GM19467 (cell line): ENCODE measurements around the gene ERI3.

Source experiments
- ATAC-seq: cut with Tn5 transposase; IDR thresholded peaks from one replicate; pipeline ENCODE4 v1.9.1; 2021; ENCODE audit warnings: mild to moderate bottlenecking, moderate library complexity; ENCODE audit not compliant: unreplicated experiment

ERI3 gene

DNA sequence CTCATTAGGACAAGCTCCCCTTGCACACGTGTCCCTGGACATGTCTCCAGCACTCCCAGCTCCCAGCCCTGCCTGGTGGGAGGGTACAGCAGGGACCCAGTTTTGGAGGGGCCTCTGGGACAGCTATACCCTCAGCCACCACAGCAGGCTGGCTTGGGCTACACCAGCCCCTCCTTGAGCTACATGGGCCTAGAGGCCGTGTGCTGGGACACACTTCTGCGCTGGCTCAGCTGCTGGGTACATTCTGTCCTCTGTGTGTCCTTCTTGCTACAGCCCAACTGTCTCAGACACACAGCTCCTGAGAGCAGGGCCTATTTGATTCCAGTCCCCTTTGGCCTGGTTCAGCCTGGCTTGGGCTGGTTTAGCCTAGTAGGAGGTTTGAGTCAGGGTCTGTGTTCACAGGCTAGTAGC, 115.1 kb downstream of the ERI3 start:
- no peak for ATAC-seq

DNA sequence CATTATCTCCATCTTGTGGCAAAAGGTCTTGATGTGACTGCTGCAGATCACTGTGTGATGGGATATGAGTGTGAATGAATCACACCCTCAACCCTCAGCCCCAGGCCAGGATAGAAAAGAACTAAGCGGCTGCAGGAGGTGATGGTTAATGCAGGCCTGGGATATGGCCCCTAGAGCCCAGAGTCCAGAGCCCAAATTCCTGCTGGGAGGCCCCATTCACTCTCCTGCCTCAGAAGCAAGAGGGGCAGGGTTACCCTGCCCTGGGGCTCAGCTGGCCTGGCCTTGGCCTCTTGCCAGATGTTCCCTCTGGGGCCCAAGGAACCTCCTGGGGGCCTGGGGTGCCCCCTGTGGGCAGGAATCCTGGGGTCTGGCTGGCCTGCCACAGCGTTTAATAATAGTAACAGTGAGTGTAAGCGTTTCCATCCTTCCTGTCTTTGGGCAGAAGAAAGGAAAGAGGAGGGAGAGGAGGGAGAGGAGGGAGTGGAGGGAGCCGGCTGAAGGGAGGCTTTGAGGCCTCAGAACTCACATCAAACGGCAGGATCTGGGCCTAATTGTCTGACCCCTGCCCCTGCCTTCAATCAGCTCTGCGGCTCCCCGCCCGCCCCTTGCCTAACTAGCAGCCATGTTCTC, 115.6 kb downstream of the ERI3 start:
- ATAC-seq: no peak

DNA sequence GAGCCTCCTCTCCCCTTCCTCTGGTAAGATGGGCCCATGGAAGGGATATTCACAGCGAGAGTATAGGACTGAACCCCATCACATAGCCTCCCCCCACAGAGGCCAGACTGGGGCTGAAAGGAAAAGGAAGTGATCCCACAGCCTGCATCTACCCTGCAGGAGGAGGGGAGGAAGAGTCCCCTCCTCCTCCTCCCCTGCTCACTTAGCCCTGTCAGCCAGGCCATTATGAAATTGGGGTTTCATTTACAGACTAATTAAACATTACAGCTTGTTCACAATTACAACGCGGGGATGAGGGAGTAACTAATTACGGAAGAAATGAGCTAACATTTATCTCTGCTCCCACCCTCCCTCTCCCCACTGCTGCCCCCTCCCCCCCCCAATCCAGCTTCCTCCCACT, 116.4 kb downstream of the ERI3 start:
- ATAC-seq: no peak

DNA sequence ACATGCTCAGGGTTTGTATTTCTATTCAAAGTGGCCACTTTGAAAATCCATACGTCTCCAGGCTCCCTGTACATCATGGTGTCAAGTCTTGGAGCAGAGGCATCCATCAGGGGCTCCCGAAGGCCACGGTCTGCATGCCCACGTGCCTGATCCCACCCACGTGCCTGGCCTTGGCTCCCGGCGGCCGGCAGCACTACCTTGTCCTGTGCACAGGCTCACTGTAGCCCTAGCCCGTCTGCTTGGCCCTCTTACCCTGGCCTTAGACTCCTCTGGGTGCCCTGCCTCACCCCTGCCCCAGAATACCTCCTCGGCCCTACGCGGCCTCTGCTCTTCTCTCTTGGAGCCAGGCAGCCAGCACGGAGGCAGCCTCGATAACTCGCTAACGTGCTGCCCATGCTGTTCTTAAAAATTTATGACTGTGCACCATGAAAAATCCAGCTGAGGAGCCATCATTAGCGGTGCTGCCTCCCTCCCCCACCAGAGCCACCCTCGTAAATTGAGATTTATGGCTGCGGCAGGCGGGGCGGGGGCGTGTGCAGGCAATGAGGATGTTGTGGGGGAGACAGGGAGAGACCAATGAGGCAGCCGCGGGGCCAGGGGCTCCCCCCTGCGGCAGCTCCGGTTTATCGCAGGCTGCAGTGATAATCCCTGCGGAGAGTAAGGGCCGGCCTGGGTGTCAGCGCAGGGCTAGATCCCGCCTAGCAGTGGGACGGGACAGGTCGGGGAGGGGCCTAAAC, 117.2 kb downstream of the ERI3 start:
- no peak for ATAC-seq

DNA sequence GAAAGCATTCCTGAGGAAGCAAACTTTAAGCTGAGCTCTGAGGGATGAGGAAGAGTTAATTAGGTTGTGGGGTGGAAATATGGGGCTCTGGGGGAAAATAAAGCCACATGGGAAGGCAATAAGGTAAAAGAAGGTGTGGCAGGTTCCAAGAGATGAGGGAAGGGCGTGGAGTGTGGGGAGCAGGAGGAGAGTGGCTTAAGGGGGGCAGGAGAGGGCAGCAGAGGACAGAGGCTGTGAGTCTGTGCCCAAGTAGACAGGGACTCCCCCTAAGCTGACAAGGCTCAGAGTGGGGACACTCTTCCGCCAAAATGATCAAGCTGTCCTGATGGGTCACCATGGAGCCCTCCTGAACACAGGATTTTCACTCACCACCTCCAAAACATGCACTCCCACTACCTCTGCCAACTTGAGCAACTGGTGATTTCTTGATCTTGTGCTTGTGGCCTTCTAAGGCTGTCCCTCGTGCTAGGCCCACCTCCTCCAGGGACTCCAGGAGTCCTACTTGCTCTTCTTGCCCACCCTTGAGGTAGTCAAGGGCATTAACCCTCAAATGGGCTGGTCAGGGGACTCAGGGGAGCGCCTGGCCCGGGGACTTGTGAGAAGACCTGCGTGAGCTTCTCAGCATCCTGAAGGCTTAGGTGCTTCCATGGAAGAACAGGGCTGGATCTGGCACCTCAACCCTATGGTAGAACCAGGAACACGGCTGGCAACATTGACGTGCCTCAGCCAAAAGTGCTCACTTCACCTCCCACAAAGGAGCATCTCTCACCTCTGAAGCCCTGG, 118.4 kb downstream of the ERI3 start:
- no peak for ATAC-seq

DNA sequence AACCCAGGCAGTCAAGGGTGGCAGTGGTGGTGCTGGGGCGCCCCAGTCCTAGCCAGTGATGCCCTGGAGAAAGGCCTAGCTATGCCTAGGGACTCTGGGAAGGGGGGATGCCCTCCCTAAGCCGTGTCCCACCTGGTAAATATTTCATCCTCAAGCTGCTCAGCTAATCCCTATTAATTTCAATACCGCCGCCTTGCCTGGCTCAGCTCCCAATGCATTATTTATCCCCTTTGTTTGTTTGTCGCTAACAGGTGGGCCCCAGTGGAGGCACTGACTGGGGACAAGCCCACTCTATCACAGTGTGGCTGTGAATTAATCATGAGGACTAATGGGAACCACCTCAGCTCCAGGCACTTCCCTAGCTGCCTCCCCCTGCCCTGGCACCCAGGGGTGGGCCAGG, 119.2 kb downstream of the ERI3 start:
- no peak for ATAC-seq

DNA sequence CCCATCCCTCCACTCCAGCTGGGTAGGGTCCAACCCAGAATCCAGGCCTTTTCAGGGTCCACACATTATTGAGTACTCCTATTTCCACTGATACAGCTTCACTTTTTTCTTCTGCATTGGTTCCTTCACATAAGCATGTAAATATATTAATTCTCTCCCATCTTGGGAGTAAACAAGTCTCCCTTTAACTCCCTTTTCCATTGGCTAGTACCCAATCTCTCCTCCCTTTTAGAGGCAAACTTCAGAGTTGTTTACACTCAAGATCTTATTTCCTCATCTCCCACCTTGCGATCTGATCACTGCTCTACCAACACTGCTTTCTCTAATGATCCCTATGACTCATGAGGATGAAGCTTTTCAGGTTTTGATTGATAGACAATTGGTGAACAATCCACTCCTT, 121.5 kb downstream of the ERI3 start:
- no peak for ATAC-seq

DNA sequence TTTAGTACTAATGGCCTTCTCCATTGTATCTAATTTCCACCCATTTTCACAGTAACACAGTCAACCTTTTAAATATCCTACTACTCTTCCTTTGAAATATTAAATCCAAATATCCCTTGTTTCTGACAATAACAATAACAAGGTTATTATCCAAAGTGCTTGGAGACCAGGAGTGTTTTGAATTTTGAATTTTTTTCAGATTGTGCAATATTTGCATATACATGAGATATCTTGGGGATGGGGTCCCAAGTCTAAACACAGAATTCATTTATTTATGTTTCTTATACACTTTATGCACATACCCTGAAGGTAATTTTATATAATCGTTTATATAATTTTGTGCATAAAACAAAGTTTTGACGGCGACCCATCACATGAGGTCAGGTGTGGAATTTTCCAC, 124.3 kb downstream of the ERI3 start:
- ATAC-seq: no peak

DNA sequence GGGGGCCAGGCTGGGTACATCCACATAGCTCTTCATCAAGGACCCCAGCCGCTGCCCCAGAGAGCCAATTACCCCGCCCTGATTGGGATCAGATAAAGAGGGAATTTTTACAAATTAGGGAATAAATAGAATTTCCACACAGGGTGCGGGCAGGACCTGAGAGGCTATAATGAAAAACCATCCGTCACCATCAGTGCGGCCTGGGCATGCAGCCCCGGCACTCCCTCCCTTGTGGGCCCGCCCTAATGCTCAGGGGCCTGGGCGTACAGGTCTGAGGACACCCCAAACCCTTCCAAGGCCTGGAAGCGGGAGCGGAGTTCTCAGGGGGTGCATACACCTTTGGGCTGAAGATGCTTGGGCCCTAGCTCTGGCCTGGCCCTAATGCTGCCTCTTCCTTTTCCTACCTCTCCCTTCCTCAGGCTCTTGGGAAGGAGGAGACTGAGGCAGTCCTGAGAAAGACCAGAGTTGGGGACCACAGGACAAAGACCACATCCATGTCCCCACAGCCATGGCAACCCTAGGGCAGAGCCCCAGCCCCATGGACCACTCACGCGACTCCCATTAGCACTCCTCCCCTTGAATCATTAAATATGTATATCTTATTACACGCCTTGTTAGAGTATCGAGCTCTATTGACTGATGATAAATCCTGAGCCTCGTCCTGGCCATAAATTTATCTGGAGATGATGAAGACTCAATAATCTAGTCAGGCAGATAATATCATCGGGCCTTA, 125.5 kb downstream of the ERI3 start:
- ATAC-seq: no peak

DNA sequence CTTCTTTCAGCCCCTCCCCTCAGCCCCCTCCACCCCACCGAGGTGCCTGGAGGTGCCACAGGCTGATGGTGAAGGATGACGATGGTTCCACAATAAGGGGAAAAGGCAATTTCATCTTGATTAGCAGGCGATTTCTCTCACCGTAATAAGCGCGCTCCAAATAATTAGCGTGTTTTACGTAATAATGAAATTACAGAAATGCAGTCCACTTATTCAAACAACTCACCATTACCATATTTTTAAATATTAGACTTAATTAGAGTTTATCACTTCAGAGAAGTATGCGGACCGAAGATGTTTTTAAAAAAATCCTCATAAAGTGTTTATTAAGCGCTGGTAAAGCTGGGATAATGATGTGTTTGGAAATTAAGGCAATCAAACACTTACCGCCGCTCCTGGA, 126.8 kb downstream of the ERI3 start:
- no peak for ATAC-seq

DNA sequence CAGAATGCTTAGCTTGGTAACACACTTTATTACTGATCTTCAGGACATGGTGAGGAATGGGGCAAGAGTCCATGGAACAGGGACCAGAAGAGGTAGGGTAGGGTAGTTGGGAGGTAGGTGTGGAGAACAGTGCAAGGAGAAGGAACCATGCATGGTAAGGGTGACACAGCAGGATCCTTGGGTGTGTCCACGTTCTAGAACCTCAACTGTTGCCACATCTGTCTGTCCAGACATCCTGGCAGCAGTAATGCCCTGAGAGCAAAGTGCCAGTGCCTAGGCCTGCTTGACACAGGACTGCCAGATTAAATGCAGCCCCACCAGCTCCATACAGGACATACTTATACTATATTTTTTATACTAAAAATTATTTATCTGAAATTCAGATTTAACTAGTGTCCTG, 127.8 kb downstream of the ERI3 start:
- ATAC-seq: no peak

DNA sequence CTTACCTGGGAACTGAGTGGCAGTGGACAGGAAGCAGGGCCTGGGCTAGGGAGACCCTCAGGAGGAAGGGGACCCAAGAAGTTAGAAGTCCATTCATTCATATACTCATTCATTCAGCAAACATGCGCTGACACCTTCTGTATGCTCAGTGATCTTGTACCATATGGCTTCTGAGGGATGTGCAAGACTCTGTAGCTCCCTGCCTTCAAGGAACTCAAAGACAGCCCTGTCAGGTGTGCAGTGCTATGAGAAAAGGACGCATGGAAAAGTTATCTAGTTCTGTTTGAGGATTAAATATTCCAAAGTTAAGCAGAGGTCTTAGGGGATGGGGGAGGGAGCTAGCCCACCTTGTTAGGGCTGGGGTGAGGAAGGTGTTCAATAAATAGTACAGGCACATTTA, 129.3 kb downstream of the ERI3 start:
- no peak for ATAC-seq

DNA sequence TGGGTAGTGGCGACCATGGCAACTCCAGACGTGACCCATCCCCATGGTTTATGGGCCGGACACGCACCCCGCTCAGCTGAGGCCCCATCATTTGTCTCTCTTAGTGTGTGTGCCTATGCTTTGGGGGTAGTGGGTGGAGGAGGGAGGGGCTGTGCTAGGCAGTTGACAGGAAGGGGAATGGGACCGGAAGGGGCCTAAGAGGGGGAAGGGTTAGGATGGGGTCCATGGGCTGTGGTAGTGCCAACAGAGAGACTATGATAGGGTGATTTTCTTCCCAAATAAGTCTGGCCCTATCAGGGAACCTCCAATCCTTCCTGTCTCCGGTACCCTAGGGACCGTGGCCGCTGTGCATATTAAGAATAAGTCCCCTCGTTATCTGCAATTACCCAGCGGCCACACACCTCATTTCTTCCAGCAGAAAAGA, 131.9 kb downstream of the ERI3 start:
- no peak for ATAC-seq

DNA sequence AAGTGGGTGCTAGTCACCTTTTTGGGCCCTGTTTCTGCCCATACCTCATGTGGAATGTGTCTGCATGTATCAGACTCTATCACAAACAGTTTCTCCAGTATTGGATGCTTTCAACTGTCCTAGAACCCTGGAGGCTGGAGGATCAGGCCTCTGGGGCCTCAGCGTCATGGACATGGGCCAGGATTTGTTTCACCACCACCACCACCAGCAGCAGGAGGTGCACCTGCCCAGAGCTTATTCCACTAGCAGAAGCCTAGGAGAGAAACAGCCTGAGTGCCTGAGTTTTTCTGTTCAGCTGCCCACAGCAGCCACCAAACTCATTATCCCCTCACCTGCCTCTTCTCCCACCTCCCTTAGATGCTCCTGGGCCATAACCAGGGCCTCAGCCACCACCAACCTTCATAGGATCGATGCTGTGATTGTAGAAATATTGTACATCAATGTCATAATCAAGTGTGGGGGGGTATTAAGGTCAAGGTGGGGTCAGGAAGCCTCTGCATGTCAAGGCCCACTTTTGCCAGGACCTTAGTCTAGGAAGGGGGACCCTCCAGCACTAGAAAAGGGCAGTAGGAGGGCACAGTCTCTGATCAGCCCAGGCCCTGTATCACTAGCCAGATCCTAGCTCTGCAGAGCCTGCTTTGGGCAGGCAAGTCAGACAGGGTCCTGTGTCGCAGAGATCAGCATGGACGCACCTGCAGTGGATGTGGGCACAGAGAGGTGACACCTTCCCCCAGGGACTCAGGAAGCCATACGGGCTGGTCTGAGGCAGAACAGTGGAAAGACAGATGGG, 132.5 kb downstream of the ERI3 start:
- ATAC-seq: no peak

DNA sequence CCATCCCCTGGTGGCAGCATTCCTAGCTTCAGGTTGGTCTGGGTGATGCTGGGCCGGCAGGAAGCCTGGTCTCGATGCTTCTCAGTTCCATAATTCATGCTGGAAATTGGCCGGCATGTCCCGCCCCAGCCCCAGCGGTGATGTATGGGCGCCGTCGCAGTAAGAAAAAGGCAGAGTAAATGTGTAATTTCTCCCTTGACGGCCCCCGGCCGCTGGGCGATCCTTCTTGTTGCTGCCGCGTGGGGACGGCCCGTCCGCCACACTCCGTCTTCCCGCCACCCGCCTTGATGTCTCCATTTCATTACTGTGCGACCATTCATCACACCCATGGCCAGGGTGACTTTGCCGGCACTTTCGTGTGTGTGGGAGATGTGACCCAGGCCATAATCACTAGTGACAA, 133.3 kb downstream of the ERI3 start:
- ATAC-seq: no peak

DNA sequence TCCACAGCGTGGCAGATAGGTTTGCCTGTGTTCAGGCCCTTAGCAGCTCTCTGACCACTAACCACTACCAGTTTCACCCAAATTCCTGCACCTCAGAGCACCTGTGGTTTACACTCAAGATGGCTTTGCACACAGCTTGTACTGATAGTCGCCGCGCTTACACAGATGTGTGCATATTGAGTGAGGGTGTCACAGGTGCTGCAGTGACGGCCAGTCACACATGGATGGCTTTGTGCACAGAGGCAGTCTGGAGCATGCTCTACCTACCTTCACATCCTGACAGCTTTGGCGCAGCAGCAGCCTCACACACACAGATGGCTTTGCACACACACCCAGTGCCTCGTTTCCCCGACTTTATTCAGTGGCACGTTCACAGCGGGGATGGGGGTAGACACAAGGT, 134.3 kb downstream of the ERI3 start:
- ATAC-seq: no peak

DNA sequence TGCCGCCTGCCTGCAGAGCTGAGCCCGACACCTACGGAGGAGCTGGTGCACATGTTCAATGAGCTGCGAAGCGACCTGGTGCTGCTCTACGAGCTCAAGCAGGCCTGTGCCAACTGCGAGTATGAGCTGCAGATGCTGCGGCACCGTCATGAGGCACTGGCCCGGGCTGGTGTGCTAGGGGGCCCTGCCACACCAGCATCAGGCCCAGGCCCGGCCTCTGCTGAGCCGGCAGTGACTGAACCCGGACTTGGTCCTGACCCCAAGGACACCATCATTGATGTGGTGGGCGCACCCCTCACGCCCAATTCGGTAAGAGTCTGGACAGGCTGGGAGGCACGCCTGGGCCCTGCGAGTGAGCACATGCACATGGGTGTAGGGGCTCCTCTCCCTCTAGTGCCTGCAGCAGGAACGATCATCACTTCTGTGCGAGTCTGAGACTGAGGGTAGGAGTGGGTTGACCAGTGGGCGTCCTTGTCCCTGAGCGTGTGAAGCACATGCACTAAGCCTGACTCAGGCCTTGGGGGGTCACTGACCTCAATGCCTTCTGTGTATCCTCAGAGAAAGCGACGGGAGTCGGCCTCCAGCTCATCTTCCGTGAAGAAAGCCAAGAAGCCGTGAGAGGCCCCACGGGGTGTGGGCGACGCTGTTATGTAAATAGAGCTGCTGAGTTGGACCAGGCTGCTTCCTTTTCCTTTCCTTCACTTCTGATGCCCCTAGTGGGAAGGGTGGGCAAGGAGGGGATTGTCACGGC, 134.9 kb downstream of the ERI3 start:
- no peak for ATAC-seq

DNA sequence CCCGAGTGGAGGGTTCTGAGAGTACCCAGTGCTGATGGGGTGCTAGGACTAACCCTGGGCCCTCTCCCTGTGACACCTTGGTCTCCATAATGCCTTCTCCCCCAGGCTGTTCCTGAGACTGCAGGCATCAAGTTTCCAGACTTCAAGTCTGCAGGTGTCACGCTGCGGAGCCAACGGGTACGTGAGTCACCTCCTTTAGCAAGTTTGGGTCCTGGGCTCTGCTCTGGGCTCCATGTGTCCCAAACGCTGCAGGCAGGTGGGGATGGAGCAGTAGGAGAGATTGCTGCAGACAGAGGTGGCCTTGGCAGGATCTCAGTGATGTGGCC, 135.8 kb downstream of the ERI3 start:
- no peak for ATAC-seq

DNA sequence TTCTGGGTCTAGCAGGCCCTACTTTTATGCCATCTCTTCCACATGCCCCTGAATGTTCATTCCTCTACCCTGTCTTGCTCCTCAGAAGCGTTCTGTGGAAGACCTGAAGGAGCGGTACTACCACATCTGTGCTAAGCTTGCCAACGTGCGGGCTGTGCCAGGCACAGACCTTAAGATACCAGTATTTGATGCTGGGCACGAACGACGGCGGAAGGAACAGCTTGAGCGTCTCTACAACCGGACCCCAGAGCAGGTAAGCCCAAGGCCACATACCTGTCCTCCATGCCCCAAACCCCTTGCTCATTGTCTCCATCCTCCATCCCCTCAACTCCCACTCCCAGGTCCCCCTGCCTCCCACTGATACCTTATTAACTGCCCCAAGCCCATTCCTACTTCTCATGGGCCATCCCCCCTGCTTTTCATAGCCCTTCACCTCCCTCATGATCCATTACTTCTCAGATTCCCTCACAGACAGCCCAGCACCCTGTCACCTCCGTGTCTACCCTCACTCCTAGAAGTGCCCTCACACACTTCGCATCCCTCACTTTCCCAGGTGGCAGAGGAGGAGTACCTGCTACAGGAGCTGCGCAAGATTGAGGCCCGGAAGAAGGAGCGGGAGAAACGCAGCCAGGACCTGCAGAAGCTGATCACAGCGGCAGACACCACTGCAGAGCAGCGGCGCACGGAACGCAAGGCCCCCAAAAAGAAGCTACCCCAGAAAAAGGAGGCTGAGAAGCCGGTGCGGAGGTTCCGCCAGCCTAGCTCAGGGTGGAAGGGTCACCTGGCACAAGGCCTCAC, 136.4 kb downstream of the ERI3 start:
- no peak for ATAC-seq
